GM18505 (cell line): Measurements from ENCODE around the gene SLC27A5.
A peak's percentile ranks its signal among the peaks of the same experiment; 100 is the strongest.
"Not testable (repeated sequence)": the region's sequence is repeated elsewhere in the genome, so short reads cannot be mapped to it uniquely, and the experiment has no call there.

Experiments used
- ATAC-seq: cut with Tn5 transposase; IDR thresholded peaks from one replicate; pipeline ENCODE4 v1.9.1; 2021; ENCODE audit not compliant: unreplicated experiment
- POLR2A ChIP-seq: IDR thresholded peaks from 4 replicates; pipeline ENCODE4 v1.6.1; 2011; ENCODE audit warnings: borderline replicate concordance; ENCODE audit not compliant: insufficient read depth, insufficient read length; ENCODE audit errors: extremely low read depth

Gene SLC27A5

DNA sequence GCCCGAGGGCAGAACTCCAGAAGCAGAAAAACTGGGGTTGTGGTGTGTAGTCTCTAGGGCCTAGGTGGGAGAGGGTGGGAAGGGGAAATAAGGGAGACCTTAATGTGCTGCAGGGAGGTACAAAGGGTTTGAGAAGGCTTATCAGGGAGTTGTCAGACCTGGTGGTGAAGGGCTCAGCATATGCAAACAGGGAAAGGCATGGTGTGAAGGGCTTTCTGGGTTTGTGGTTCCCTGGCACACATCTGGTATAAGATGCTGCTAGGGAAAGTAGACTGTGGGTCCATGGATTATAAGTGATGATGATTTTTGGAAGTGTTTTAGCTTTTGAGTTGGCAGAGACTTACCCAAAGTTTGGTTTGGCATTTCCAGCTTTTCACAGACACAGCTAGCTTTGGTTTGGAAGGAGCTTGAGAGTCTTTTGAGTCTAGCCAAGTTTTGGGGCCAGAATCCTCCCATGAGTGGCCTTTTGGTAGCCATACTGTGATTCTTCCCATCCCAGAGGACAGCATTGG is 34.3 kb upstream of the SLC27A5 start:
- no peak for ATAC-seq
- no peak for TF ChIP-seq POLR2A

DNA sequence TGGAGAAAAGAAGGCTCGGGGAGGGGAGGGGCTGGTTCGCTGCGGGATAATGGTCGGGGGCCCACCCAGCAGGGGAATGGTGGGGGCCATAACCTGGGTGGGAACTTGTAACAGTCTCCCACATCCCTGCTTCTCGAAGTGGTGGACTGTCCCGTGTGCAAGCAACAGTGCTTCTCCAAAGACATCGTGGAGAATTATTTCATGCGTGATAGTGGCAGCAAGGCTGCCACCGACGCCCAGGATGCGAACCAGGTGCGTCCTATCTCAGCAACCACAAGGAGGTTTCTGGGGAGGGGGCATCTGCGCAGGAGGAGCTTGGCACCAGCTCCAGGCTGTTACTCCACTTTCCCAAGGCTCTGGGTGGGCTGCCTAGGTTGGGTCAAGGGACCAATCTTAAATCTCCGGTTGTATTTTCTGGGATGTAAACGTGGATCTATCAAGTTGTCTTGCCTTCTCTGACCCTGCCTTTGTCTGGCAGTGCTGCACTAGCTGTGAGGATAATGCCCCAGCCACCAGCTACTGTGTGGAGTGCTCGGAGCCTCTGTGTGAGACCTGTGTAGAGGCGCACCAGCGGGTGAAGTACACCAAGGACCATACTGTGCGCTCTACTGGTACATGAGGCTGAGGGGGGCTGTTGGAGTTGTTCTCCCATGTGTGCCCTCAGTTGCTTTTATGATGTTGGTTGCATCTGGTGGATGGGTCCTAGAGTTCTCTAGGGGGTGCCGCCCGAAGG is 33.7 kb upstream of the SLC27A5 start:
- ATAC-seq, result no peak
- no peak for TF ChIP-seq POLR2A

DNA sequence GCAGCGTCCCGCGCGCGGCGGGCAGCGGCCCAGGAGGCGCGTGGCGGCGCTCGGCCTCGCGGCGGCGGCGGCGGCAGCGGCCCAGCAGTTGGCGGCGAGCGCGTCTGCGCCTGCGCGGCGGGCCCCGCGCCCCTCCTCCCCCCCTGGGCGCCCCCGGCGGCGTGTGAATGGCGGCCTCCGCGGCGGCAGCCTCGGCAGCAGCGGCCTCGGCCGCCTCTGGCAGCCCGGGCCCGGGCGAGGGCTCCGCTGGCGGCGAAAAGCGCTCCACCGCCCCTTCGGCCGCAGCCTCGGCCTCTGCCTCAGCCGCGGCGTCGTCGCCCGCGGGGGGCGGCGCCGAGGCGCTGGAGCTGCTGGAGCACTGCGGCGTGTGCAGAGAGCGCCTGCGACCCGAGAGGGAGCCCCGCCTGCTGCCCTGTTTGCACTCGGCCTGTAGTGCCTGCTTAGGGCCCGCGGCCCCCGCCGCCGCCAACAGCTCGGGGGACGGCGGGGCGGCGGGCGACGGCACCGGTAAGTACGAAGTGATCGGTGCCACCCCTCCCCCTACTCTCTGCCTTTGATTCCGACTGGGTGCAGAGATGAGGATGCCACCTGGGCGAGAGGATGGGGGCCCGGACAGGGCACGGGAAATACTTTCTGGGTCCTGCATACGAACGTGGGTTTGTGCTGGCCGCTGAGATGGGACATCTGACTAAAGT is 32.9 kb upstream of the SLC27A5 start:
- TF ChIP-seq POLR2A, result no peak
- ATAC-seq, result peak; percentile 50

DNA sequence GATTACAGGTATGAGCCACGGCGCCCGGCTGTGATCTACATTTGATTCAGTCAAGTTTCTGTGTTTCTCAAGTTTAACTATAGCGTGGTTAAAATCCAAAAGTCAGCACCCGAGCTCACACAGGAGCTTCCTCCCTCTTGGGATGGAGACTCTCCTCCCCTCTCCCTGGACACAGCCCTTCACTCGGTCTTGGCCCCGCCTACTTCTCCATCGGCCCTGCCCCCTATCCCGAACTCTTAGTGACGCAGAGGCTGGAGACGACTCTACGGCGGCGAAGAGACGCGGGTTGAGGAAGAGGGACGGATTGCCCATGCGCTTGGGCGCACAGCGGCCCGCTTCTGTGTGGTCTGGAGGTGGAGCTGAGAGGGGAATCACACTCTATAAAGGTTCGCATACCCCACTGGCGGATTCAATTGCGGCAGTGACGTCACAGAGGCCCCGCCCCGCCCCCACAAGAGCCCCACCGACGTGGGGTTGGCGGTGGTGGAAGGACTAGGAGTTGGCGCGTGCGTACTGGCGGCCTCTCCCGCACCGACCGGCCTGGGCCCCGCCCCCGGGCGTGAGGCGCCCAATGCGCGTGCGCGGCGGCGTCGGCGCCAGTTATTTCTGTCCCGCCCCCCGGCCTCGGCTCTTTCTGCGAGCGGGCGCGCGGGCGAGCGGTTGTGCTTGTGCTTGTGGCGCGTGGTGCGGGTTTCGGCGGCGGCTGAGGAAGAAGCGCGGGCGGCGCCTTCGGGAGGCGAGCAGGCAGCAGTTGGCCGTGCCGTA is 32.2 kb upstream of the SLC27A5 start, which contains the start of gene TRIM28:
TRIM28 (plus strand) TSS at position 239 of the 765 bp plus-strand sequence. CDS start 694 bp downstream, outside the sequence.
- peak; percentile 98 for TF ChIP-seq POLR2A
- peak; percentile 82 for ATAC-seq

DNA sequence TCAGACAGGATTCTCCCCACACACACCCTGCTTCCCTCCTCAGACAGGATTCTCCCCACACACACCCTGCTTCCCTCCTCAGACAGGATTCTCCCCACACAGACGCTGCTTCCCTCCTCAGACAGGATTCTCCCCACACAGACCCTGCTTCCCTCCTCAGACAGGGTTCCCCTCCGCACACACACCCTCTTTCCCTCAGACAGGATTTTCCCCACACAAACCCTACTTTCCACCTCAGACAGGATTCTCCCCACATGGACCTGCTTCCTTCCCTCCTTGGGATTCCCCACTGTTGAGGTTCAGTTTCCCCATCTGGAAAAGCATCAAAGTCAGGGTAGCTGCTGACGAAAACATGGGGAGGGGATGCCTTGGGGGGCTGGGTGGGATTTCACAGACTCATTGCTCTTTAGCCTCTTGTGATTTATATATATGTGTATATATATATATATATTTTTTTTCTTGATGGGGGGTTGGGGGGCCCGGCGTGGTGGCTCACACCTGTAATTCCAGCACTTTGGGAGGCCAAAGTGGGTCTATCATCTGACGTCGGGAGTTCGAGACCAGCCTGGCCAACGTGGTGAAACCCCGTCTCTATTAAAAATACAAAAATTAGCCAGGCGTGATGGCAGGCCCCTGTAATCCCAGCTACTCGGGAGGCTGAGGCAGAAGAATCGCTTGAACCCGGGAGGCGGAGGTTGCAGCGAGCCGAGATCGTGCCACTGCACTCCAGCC is 31.0 kb upstream of the SLC27A5 start:
- not testable (repeated sequence) for ATAC-seq

DNA sequence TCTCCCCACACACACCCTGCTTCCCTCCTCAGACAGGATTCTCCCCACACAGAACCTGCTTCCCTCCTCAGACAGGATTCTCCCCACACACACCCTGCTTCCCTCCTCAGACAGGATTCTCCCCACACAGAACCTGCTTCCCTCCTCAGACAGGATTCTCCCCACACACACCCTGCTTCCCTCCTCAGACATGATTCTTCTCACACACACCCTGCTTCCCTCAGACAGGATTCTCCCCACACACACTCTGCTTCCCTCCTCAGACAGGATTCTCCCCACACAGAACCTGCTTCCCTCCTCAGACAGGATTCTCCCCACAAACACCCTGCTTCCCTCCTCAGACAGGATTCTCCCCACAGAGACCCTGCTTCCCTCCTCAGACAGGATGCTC is 27.4 kb upstream of the SLC27A5 start:
- ATAC-seq, result not testable (repeated sequence)

DNA sequence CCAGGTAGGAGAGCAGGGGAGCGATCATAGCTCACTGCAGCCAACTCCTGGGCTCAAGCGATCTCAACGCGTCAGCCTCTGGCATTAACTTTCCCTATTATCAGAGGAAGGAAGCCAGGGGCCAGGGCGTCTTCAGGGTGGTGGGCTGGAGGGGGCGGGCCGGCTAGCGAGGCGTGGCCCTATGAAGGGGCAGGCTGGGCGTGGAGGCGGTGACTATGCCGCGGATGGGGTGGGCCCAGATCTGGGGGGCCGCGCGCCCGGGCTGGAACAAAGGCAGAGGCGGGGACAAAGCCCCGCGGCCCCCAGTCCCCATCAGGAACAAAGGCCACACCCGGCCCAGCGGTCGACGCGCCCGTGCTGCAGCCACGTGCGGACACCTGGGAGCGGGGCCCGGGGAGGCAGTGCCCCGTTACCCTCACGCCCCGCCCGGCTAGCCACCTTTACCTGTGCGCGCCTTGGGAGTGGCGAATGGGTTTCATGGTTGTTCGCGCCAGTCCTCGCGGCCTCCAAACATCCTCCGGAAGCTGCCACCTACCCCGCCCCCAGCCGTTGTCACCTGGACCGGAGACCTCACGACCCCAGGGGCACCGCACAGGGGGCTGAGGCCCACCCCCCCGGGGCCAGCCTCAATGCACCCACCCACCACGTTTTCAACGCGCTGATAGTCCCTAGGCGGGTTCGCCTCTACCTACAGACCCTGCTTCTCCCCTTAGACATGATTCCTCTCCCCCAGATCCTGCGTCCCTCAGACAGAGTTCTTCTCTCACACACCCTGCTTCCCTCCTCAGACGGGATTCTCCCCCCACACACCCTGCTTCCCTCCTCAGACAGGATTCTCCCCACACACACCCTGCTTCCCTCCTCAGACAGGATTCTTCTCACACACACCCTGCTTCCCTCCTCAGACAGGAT is 26.7 kb upstream of the SLC27A5 start:
- TF ChIP-seq POLR2A, result no peak
- no peak for ATAC-seq

DNA sequence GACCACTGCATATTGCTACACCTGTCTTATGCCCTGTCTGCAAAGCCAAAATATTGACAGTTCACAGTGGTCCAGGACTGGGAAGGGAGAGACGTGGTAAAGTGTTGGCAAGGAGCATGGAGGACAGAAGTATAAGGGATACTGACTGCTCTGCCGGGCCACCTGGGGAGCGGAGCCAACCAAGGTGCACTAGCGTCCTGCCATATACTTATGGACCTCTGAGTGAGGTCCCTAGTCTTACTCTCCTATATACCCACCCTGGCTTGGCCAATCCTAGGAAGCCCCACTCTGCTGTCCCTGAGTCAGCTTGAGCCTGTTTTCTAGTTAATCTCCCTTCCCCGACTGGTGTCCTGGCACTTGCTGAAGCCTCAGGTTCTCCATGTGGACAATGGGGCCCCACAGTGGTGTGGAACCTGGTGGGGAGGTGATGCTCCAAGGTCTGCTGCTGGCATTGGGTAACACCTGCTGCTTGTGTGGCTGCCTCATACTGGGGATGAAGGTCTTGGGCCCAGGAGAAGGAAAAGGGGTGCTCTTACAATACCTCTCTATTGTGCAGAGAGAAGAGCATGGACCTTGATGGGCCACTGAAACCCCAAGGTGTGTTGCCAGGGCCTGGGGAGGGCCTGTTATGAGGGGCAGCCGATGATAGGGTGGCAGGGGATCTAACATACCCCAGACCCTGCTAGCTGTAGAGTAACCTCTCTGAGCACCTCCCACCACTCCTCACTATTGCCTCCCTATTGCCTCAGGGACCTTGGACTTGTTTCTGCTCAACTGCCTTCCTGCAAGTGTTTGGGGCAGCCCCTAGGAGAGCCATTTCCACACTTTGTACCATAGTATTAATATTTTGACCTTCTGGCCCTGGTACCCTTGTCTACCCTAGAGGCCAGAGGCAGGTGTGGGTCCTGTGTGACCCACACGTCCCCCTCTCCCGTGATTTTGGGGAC is 25.3 kb upstream of the SLC27A5 start:
- TF ChIP-seq POLR2A, result no peak
- no peak for ATAC-seq

DNA sequence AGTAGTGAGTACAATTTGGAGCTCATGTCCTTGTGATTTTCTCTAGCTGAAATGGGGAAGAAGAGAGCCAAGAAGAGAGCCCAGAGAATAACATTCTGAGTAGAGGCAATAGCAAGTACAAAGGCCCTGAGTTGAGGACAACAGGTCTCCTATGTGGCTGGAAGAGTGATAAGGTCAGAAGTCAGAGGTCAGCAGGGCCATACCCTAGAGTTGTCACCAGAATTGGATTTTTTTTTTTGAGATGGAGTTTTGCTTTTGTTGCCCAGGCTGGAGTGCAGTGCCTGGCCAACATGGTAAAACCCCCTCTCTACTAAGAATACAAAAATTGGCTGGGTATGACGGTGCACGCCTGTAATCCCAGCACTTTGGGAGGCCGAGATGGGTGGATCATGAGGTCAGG is 24.1 kb upstream of the SLC27A5 start:
- ATAC-seq, result no peak
- TF ChIP-seq POLR2A, result no peak

DNA sequence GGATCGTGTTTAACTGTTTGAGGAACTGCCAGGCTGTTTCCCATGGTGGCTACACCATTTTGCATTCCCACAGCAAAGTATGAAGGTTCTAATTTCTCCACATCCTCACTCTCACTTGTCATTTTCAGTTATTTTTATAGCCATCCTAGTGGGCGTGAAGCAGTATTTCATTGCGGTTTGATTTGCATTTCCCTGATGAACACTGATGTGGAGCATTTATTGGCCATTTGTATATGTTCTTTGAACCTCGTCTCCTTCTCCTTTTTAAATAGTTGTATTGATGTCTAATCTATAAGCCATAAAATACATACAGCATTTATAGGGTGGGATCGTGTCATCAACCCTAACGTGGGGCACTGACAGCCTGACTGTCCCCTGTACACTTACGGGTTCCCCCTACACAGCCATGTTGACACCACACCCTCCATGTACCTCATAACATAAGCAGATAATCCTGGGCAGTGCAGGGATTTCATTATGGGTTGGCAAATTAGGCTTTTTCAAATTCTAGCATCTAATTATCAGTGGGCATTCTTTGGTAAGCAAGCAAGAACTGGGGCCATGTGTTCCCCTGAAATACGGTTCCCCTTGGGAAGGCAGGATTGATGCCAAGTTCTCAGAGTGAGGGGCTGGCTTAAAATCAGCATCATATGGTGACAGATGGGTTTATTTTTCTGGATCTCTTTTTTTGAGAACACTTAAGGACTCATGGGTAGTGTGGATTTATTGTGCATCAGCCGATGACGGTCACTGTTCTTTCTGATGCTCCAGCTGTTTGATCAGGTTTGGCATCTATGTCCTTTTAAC is 19.4 kb upstream of the SLC27A5 start:
- ATAC-seq, result no peak
- TF ChIP-seq POLR2A, result no peak
